NCI-H774 (cell line): ENCODE data around the gene IFNA5.

Source experiments
- DNase-seq: peaks from one replicate; lab custom pipeline; 2025; lab: John Stamatoyannopoulos, UW

IFNA5 gene

DNA sequence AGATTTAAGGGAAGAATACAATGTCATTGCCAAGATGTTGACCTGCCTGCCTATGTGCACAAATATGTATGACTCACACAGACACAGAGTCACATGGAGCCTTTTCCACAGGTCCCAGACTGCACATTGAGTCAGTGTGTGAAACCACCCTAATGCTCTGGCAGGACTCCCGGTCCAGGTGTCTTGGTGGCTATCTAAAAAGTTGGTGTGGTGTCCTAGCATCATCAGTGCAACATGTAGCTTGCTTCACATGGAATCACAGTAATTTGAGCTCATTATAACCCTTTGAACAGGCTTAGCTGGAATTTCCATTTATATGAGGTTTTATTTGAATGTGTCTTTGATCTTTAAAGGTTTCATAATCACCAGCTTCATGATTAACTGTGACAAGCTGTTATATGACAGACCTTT lies 10.7 kb downstream of the IFNA5 start:
- DNase-seq: no peak

DNA sequence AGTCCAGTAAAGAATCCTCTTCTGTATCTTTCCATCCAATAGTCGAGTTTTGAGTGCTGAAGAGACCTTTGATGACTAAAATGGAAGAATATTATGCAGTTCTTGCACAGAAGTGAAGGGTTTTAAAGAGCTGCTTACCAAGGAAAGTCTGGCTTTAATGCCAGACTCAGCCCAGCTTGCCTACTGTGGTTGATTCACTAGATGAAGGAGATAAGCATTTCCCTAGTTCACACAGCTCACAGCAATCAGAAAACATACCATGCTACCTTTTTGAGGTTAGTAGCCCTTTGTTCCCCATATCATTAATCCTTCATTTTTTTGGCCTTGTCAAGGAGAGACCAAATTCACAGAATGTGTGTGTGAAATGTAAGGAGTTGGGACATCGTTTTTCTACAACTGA lies 15.3 kb downstream of the IFNA5 start:
- DNase-seq: no peak

DNA sequence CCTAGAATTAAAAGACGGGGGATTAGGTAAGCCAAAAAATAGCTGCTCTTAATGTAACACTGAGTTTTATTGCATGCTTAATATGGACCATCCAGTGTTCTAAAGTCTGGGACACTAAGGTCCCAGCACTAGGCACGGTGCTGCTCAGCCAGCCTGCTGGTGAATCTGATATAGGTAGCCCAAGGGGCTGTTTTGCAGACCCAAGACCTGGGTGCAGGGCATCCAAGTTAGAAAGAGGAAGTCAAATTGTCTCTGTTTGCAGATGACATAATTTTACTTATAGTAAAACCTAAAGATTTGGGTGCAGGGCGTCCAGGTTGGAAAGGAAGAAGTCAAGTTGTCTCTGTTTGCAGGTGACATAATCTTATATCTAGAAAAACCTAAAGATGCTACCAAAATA lies 17.8 kb downstream of the IFNA5 start:
- no peak for DNase-seq

DNA sequence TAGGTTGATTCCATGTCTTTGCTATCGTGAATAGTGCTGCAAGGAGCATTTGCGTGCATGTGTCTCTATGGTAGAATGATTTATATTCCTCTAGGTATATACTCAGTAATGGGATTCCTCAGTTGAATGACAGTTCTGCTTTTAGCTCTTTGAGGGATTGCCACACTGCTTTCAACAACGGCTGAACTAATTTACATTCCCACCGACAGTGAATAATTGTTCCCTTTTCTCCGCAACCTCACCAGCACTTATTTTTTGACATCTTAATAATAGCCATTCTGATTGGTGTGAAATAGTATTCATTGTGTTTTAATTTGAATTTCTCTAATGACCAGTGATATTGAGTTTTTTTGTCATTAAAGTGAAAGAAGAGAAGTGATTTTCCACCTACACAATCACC lies 18.5 kb downstream of the IFNA5 start:
- DNase-seq: no peak

DNA sequence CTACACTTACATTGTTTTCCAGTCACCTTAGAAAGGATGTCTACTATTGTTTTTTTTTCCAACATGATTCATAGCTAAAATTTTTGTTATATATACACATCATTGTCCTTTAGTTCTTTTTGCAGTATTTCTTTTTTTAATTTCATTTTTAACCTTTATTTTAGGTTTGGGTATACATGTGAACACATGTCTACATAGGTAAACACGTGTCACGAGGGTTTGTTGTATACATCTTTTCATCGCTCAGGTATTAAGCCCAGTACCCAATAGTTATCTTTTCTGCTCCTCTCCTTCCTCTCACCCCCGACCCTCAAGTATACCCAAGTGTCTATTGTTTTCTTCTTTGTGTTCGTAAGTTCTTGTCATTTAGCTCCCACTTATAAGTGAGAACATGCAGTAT lies 19.0 kb downstream of the IFNA5 start:
- no peak for DNase-seq

GRCh38 chr9:21281275-21281674 lies 23.8 kb downstream of the IFNA5 start:
- no peak for DNase-seq

- DNase-seq: no peak
Measured at GRCh38 chr9:21268347-21268657, 36.8 kb downstream of the IFNA5 start.

DNA sequence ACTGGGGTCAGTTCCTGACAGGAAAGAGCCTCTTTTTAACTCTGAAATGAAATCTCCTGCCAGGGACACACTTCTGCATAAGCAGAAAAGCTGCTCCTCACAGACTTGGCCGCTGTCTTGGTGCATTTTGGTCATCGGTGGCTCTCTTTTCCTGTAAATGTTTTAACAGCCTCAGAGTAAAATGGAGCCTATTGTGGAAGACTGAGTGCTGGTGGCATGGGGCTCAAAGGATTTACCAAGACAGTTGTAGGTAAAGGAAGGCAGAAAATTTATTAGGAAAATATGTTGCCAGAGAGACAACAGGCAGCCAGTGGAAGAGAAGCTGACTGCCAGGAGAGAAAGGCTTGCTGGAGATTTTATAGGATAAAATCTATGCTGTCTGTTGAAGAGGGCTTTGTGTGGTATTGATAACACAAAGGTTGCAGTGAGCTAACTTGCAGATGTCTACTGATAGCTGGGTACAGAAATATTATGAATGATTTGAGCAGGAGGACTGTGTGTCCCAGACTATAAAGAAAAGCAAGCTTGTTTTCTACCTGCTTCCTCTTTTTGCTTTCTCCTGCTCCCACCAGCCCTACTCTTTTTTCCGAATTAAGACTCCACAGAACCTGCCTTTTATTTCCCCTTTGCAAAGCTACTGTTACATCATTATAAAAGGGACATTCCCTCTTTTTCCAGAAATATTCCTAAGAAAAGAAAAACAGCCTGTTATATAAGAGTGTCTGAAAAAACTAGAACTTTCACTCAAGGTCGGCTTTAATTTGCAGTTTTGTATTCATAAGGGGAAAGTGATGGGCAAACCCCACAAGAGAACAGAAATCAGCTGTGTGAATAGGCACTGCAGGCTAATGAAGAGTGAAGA lies 37.4 kb downstream of the IFNA5 start:
- DNase-seq: no peak

- no peak for DNase-seq
Measured at GRCh38 chr9:21266733-21267484, 38.2 kb downstream of the IFNA5 start.

GRCh38 chr9:21265421-21266189 lies 39.5 kb downstream of the IFNA5 start:
- no peak for DNase-seq

DNA sequence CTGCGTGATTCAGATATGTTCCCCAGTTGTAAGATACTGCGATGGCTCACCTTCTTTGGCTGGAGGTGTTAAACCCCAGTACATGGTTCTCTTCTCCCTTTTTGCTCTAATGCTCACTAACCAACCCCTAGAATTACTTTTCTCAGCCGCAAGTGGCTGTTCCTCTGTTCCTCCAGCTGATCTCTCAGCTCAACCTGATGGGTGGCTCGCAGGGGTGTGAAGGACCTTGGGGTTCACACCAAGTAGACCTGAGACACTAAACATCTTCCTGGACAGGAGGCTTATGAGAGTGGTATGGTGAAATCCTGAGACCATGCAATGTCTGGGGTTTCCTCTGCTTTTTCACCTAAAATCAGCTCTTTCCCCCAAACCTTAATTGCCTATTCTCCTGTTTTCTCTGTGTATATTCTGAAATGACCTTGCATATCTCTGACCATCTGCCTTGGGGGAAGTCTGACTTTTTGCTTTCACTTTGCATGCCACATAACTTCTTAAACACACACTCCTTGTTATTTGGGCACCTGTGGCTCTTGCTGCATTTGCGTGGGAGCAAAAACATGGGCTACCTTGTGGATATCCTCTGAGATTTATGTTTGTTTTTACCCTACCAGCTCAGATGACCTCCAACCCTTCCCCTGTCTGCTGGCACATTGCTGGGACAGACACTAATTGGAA lies 49.4 kb downstream of the IFNA5 start:
- DNase-seq: no peak
